Suprapubic skin (tissue), 4 donors: Measurements from ENCODE around the gene AMER3. TPM values are rescaled to one million over a fixed set of nuclear protein-coding genes. Genes with fewer than 3 reads are reported as not detected.

Experiments used
- DNase-seq, 2 donors: peaks; one replicate each; pipeline ENCODE4 v3.0.0-alpha.2; 2019; ENCODE audit warnings: low spot score in 2 of 2
- H3K27ac ChIP-seq: fragments of 200-600 bp; sonication (generic); one replicate; pipeline ENCODE4 v1.5.1; 2019
- H3K27me3 ChIP-seq: fragments of 200-600 bp; sonication (generic); one replicate; pipeline ENCODE4 v1.5.1; 2019
- H3K36me3 ChIP-seq: fragments of 200-600 bp; sonication (generic); one replicate; pipeline ENCODE4 v1.5.1; 2019
- H3K4me1 ChIP-seq: fragments of 200-600 bp; sonication (generic); one replicate; pipeline ENCODE4 v1.5.1; 2019
- H3K4me3 ChIP-seq: fragments of 200-600 bp; sonication (generic); one replicate; pipeline ENCODE4 v1.5.1; 2019; ENCODE audit warnings: mild to moderate bottlenecking
- H3K9me3 ChIP-seq: fragments of 200-600 bp; sonication (generic); one replicate; pipeline ENCODE4 v1.5.1; 2019
- EP300 ChIP-seq: sonication (generic); formaldehyde crosslinking; IDR thresholded peaks from one replicate; pipeline ENCODE4 v1.6.1; 2017; ENCODE audit warnings: antibody characterized with exemption
- POLR2A ChIP-seq, 2 donors: fragments of 450-650 bp; IDR thresholded peaks; one replicate each; pipeline ENCODE4 v1.6.1; 2017; ENCODE audit warnings: antibody characterized with exemption in 2 of 2, mild to moderate bottlenecking in 2 of 2, moderate library complexity in 2 of 2
- POLR2AphosphoS5 ChIP-seq, 3 donors: sonication (generic); formaldehyde crosslinking; IDR thresholded peaks; one replicate each; pipeline ENCODE4 v1.6.1; 2017; ENCODE audit warnings: antibody characterized with exemption in 3 of 3
- WGBS: methylation state at CpG from one replicate; pipeline ENCODE4 v1.1.5; 2018; 5-methylcytosine and 5-hydroxymethylcytosine counted together
- total RNA-seq, 4 donors: library from RNA; depleted of rRNA; stranded (reverse); fragments of >200 nt; gene quantifications; one replicate each; pipeline ENCODE4 v1.1.0, GENCODE V29; 2016
- TF ChIP-seq, protein P1 (sequence below), 2 donors: fragments of 200-600 bp in 1 of 2; fragments of 450-650 bp in 1 of 2; sonication (generic) in 1 of 2; IDR thresholded peaks; one replicate each; pipeline ENCODE4 v1.5.1; 2016 to 2019; ENCODE audit warnings: antibody characterized with exemption in 2 of 2, mild to moderate bottlenecking in 1 of 2, moderate library complexity in 1 of 2

AMER3 gene
- total RNA-seq, 4 donors from 2014 or later: not detected

DNA sequence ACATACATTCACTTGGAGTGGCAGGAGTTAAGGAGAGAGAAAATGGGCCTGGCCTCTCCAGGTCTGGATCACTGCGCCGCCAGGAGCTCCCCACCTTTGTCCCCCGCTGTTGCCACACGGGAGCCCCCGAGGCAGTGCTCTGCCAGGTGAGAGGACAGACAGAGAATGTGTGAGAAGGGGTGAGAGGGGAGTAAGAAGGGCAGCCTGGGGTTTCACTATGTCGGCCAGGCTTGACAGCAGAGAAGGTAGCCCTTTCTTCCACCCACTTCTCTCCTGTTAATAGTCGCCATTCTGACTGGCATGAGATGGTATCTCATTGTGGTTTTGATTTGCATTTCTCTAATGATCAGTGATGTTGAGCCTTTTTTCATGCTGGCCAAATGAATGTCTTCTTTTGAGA lies 55.1 kb downstream of the AMER3 start:
- no peak overlapping the region for H3K27ac ChIP-seq
- peaks cover 20% of the 10 kb centered on the region for H3K4me1 ChIP-seq
- H3K36me3 ChIP-seq: no peaks in the 10 kb centered on the region
- H3K27me3 ChIP-seq: no peaks in the 10 kb centered on the region
- TF ChIP-seq POLR2A (IDR thresholded peaks at IDR 0.05) (no peak), EP300 (no peak), POLR2AphosphoS5 (IDR thresholded peaks at IDR 0.05) (no peak)
- TF ChIP-seq, protein P1, sequence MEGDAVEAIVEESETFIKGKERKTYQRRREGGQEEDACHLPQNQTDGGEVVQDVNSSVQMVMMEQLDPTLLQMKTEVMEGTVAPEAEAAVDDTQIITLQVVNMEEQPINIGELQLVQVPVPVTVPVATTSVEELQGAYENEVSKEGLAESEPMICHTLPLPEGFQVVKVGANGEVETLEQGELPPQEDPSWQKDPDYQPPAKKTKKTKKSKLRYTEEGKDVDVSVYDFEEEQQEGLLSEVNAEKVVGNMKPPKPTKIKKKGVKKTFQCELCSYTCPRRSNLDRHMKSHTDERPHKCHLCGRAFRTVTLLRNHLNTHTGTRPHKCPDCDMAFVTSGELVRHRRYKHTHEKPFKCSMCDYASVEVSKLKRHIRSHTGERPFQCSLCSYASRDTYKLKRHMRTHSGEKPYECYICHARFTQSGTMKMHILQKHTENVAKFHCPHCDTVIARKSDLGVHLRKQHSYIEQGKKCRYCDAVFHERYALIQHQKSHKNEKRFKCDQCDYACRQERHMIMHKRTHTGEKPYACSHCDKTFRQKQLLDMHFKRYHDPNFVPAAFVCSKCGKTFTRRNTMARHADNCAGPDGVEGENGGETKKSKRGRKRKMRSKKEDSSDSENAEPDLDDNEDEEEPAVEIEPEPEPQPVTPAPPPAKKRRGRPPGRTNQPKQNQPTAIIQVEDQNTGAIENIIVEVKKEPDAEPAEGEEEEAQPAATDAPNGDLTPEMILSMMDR (IDR thresholded peaks at IDR 0.05): no peak
- H3K9me3 ChIP-seq: no peaks in the 10 kb centered on the region
- no peak overlapping the region for H3K4me3 ChIP-seq
- no peak for DNase-seq
- 60% methylated on average over 7 of the region's 7 CpGs for WGBS

DNA sequence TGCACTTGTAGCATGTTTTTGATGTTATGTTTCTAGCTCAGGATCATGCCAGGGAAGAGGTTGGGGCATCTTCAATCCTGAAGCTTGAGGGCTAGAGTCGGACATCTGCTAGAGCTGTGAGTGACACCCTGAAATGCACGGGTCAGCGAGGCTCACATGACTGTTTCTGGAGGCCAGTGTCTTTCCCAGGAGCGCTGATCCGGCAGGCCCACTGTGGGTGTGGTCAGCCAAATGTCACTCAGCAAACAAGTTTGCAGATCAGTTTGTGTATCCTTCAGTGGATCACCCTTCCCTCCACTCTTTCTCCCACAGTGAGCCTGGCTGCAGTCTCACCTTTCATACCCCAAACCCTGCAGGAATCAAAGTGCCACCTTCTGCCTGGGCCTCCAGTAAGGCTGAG lies 58.4 kb downstream of the AMER3 start:
- 80% methylated on average over 1 of the region's 5 CpGs for WGBS
- H3K4me3 ChIP-seq: no peak overlapping the region
- H3K27ac ChIP-seq: no peak overlapping the region
- TF ChIP-seq, protein P1 (IDR thresholded peaks at IDR 0.05): no peak
- TF ChIP-seq EP300 (no peak), POLR2A (IDR thresholded peaks at IDR 0.05) (no peak), POLR2AphosphoS5 (IDR thresholded peaks at IDR 0.05) (no peak)
- DNase-seq: no peak
- H3K9me3 ChIP-seq: no peaks in the 10 kb centered on the region
- no peaks in the 10 kb centered on the region for H3K36me3 ChIP-seq
- H3K27me3 ChIP-seq: no peaks in the 10 kb centered on the region
- H3K4me1 ChIP-seq: peaks cover 3% of the 10 kb centered on the region

DNA sequence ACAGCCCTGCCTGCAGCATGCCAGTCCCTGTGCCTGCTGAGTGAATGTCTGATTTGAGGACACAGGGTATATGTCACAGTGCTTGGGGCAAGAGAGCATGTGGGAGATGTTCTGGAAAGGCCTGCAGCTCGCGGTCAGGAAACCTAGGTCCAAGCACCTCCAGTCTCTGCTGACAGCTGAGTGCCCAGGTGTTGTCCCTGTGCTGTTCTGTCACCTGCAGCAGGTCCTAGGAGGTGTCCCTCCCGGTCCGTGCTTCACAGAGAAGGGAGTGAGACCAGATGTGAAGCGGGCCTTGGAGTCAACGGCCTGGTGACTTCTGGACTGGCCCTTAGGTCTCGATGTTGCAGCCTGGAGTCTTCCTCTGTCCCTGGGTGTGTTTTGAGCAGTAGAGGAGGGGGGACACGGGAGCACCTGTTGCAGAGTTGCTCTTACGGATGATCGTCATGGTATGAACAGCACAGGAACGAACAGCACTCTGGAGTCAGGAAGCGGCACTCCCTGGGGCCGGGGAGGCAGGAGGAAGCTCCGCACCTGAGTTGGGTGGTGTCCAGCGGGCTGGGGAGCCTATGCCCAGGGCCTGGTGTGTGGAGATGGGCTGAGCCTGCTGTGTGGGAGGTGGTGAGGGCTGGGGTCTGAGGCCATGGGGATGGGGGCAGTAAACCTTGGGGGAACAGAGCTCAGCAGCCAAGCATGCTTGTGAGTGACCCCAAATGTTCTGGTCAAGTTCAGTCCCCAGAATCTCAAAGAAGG lies 59.8 kb downstream of the AMER3 start:
- peaks cover 3% of the 10 kb centered on the region for H3K27me3 ChIP-seq
- 75% methylated on average over 15 of the region's 15 CpGs for WGBS
- H3K9me3 ChIP-seq: no peaks in the 10 kb centered on the region
- H3K36me3 ChIP-seq: no peaks in the 10 kb centered on the region
- no peak overlapping the region for H3K4me3 ChIP-seq
- TF ChIP-seq POLR2A (IDR thresholded peaks at IDR 0.05): no peak
- TF ChIP-seq, protein P1 (IDR thresholded peaks at IDR 0.05): no peak
- TF ChIP-seq POLR2AphosphoS5 (IDR thresholded peaks at IDR 0.05): no peak
- no peak for TF ChIP-seq EP300
- no peak overlapping the region for H3K27ac ChIP-seq
- DNase-seq: peak in 1 of 2 donors; percentile 56
- H3K4me1 ChIP-seq: peaks cover 7% of the 10 kb centered on the region

Other genes with a start within 250 kb of the AMER3 start
- gene POTEI, start 246.2 kb upstream of the AMER3 start, total RNA-seq: not detected
- not detected for gene CFC1B, start 234.3 kb upstream of the AMER3 start, total RNA-seq
- not detected for gene CFC1, start 156.0 kb upstream of the AMER3 start, total RNA-seq
- not detected for gene POTEJ, start 144.1 kb upstream of the AMER3 start, total RNA-seq
- not detected for gene GPR148, start 26.5 kb upstream of the AMER3 start, total RNA-seq
- gene ARHGEF4, start 81.4 kb downstream of the AMER3 start, total RNA-seq: 100 to 1,000 TPM; 108 to 378 (median 134) TPM